DND-41 (cell line): Measurements from ENCODE around the gene COPS2.

ENCODE experiments used
- ATAC-seq: fragments of 200-7000 bp; cut with Tn5 transposase; 3 replicates; pipeline ENCODE4 v1.9.1; 2021; ENCODE audit warnings: low read depth; ENCODE audit not compliant: insufficient read depth
- DNase-seq: peaks from one replicate; pipeline ENCODE4 v3.0.0-alpha.2; 2020
- H2AFZ ChIP-seq: 2 replicates; pipeline ENCODE4 v1.6.0; 2012; ENCODE audit warnings: low read depth, low read length
- H3K27ac ChIP-seq: 2 replicates; pipeline ENCODE4 v1.5.1; 2012; ENCODE audit warnings: low read length, inconsistent platforms
- H3K27me3 ChIP-seq: fragments of 200-600 bp; sonication (generic); 2 replicates; pipeline ENCODE4 v1.6.0; 2012; ENCODE audit warnings: low read length, mild to moderate bottlenecking, inconsistent platforms; ENCODE audit not compliant: insufficient read depth, poor library complexity
- H3K36me3 ChIP-seq: 2 replicates; pipeline ENCODE4 v1.5.1; 2012; ENCODE audit warnings: low read length, inconsistent platforms; ENCODE audit not compliant: insufficient read depth
- H3K4me1 ChIP-seq: 2 replicates; pipeline ENCODE4 v1.5.1; 2012; ENCODE audit warnings: mild to moderate bottlenecking, low read length; ENCODE audit not compliant: insufficient read depth
- H3K4me2 ChIP-seq: 2 replicates; pipeline ENCODE4 v1.6.0; 2012; ENCODE audit warnings: mild to moderate bottlenecking, moderate library complexity, low read length, inconsistent platforms; ENCODE audit not compliant: insufficient read depth
- H3K4me3 ChIP-seq, 2 experiments: fragments of 200-600 bp in 1 of 2; shearing (Covaris generic) in 1 of 2; 2 replicates each; pipeline ENCODE4 v1.5.1; 2012 to 2016; ENCODE audit warnings: inconsistent platforms in 2 of 2, low read length in 2 of 2, mild to moderate bottlenecking in 2 of 2, low read depth in 1 of 2, moderate library complexity in 1 of 2
- H3K79me2 ChIP-seq: 2 replicates; pipeline ENCODE4 v1.6.0; 2012; ENCODE audit warnings: low read length, inconsistent platforms; ENCODE audit not compliant: insufficient read depth
- H3K9ac ChIP-seq: 2 replicates; pipeline ENCODE4 v1.6.0; 2012; ENCODE audit warnings: low read depth, mild to moderate bottlenecking, inconsistent platforms, low read length, moderate library complexity
- H3K9me3 ChIP-seq: 2 replicates; pipeline ENCODE4 v1.5.1; 2012; ENCODE audit warnings: low read length, moderate library complexity, mild to moderate bottlenecking, inconsistent platforms; ENCODE audit not compliant: insufficient read depth, severe bottlenecking
- H4K20me1 ChIP-seq: 2 replicates; pipeline ENCODE4 v1.6.0; 2012; ENCODE audit warnings: low read length; ENCODE audit not compliant: insufficient read depth
- CTCF ChIP-seq: IDR thresholded peaks from 2 replicates; pipeline ENCODE4 v1.5.1; 2012; ENCODE audit warnings: borderline replicate concordance, low read length, moderate library complexity, mild to moderate bottlenecking; ENCODE audit not compliant: poor library complexity, severe bottlenecking; ENCODE audit errors: extremely low read depth
- EZH2 ChIP-seq: IDR thresholded peaks from 3 replicates; pipeline ENCODE4 v1.6.1; 2012; ENCODE audit warnings: borderline replicate concordance, low read depth, mild to moderate bottlenecking, moderate library complexity, low read length, inconsistent platforms; ENCODE audit not compliant: severe bottlenecking

Gene COPS2

GRCh38 chr15:49120832-49121231, 34.6 kb downstream of the COPS2 start:
- no peaks in the 10 kb centered on the region for H4K20me1 ChIP-seq
- no peak overlapping the region for H2AFZ ChIP-seq
- ATAC-seq: no peak
- H3K27ac ChIP-seq: no peak overlapping the region
- H3K9me3 ChIP-seq: no peaks in the 10 kb centered on the region
- no peak for DNase-seq
- no peak overlapping the region for H3K9ac ChIP-seq
- no peak overlapping the region for H3K4me3 ChIP-seq
- peaks cover 3% of the 10 kb centered on the region; the same call in 1 of the 2 replicates for H3K36me3 ChIP-seq
- no peak for TF ChIP-seq CTCF
- H3K4me1 ChIP-seq: no peaks in the 10 kb centered on the region
- H3K4me2 ChIP-seq: no peak overlapping the region
- no peaks in the 10 kb centered on the region for H3K27me3 ChIP-seq
- no peaks in the 10 kb centered on the region for H3K79me2 ChIP-seq

- Histone ChIP-seq H3K79me2 (no peaks in the 10 kb centered on the region), H3K36me3 (peaks cover 12% of the 10 kb centered on the region), H3K4me3 (no peak overlapping the region), H3K4me1 (no peaks in the 10 kb centered on the region), H3K9ac (no peak overlapping the region), H3K27ac (no peak overlapping the region), H3K27me3 (no peaks in the 10 kb centered on the region), H3K4me2 (no peak overlapping the region), H3K9me3 (peaks cover 8% of the 10 kb centered on the region), H2AFZ (no peak overlapping the region), H4K20me1 (no peaks in the 10 kb centered on the region)
- ATAC-seq (no peak), DNase-seq (no peak)
- TF ChIP-seq CTCF (no peak), EZH2 (no peak)
These were observed 39.1 kb downstream of the COPS2 start for GRCh38 chr15:49116108-49116857.

- Histone ChIP-seq H4K20me1 (no peaks in the 10 kb centered on the region), H3K27me3 (no peaks in the 10 kb centered on the region), H3K27ac (no peak overlapping the region), H3K36me3 (peaks cover 21% of the 10 kb centered on the region), H3K9me3 (peaks cover 8% of the 10 kb centered on the region), H3K9ac (no peak overlapping the region), H3K4me2 (no peak overlapping the region), H3K4me1 (no peaks in the 10 kb centered on the region), H2AFZ (no peak overlapping the region), H3K79me2 (no peaks in the 10 kb centered on the region), H3K4me3 (no peak overlapping the region)
- ATAC-seq (no peak), DNase-seq (no peak)
- TF ChIP-seq CTCF (no peak), EZH2 (no peak)
These were observed 40.3 kb downstream of the COPS2 start for GRCh38 chr15:49115062-49115461.
